Mammary epithelial cell (primary cell): ENCODE results near the gene MBLAC1.

ENCODE experiments used
- EZH2 ChIP-seq: IDR thresholded peaks from 2 replicates; pipeline ENCODE4 v1.6.1; 2012; ENCODE audit warnings: low read length, inconsistent platforms, borderline replicate concordance
- TF ChIP-seq, protein P1 (sequence below), 2 donors: IDR thresholded peaks in 1 of 2; conservative IDR thresholded peaks in 1 of 2; 2 replicates each; pipeline ENCODE4 v1.5.1; 2011 to 2012; ENCODE audit warnings: inconsistent platforms in 2 of 2, low read length in 2 of 2, mild to moderate bottlenecking in 2 of 2, control low read depth in 1 of 2, low read depth in 1 of 2; ENCODE audit not compliant: insufficient read depth in 1 of 2; ENCODE audit errors: extremely low read depth in 1 of 2

- TF ChIP-seq, protein P1, sequence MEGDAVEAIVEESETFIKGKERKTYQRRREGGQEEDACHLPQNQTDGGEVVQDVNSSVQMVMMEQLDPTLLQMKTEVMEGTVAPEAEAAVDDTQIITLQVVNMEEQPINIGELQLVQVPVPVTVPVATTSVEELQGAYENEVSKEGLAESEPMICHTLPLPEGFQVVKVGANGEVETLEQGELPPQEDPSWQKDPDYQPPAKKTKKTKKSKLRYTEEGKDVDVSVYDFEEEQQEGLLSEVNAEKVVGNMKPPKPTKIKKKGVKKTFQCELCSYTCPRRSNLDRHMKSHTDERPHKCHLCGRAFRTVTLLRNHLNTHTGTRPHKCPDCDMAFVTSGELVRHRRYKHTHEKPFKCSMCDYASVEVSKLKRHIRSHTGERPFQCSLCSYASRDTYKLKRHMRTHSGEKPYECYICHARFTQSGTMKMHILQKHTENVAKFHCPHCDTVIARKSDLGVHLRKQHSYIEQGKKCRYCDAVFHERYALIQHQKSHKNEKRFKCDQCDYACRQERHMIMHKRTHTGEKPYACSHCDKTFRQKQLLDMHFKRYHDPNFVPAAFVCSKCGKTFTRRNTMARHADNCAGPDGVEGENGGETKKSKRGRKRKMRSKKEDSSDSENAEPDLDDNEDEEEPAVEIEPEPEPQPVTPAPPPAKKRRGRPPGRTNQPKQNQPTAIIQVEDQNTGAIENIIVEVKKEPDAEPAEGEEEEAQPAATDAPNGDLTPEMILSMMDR (conservative IDR thresholded peaks at IDR 0.05 in 1 of 2, IDR thresholded peaks at IDR 0.05 in 1 of 2; ENCODE audit: extremely low read depth in 1 of 2, insufficient read depth in 1 of 2, low read depth in 1 of 2, low read length in 2 of 2) = peak; percentile 55 to 74
- TF ChIP-seq EZH2 = no peak
These were observed 4.1 kb downstream of the MBLAC1 start for GRCh38 chr7:100130608-100131453.
